Panc1 (cell line): ENCODE data around the gene TMTC2.
"Not testable (repeated sequence)": the region's sequence is repeated elsewhere in the genome, so short reads cannot be mapped to it uniquely, and the experiment has no call there.

ENCODE experiments used
- POLR2AphosphoS5 ChIP-seq: IDR thresholded peaks from 2 replicates; pipeline ENCODE4 v1.6.1; 2012; ENCODE audit warnings: mild to moderate bottlenecking, low read depth, low read length, moderate library complexity
- SIN3A ChIP-seq: IDR thresholded peaks from 2 replicates; pipeline ENCODE4 v1.6.1; 2012; ENCODE audit warnings: low read depth, mild to moderate bottlenecking, low read length, moderate library complexity, borderline replicate concordance; ENCODE audit not compliant: insufficient read depth
- TF ChIP-seq, protein P1 (sequence below): fragments of 450-650 bp; IDR thresholded peaks from 2 replicates; pipeline ENCODE4 v1.5.1; 2017; ENCODE audit warnings: mild to moderate bottlenecking
- TF ChIP-seq, protein P2 (sequence below), 2 experiments: IDR thresholded peaks; 2 replicates each; pipeline ENCODE4 v1.6.1; 2011 to 2012; ENCODE audit warnings: low read depth in 2 of 2, control low read depth in 1 of 2, low read length in 1 of 2, mild to moderate bottlenecking in 1 of 2, moderate library complexity in 1 of 2; ENCODE audit not compliant: insufficient read depth in 1 of 2

DNA sequence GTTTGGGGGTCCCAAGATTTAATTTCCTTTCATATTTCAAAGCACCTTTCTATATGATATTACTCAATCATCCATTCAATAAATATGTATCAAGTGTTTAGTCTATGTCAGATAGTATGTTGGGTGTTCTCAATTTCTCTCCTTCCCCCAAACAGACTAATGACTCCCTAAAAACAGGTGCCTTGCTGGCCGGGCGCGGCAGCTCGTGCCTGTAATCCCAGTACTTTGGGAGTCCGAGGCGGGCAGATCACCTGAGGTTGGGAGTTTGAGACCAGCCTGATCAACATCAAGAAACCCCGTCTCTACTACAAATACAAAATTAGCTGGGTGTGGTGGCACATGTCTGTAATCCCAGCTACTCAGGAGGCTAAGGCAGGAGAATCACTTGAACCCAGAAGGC is 78.5 kb downstream of the TMTC2 start:
- TF ChIP-seq, protein P1, sequence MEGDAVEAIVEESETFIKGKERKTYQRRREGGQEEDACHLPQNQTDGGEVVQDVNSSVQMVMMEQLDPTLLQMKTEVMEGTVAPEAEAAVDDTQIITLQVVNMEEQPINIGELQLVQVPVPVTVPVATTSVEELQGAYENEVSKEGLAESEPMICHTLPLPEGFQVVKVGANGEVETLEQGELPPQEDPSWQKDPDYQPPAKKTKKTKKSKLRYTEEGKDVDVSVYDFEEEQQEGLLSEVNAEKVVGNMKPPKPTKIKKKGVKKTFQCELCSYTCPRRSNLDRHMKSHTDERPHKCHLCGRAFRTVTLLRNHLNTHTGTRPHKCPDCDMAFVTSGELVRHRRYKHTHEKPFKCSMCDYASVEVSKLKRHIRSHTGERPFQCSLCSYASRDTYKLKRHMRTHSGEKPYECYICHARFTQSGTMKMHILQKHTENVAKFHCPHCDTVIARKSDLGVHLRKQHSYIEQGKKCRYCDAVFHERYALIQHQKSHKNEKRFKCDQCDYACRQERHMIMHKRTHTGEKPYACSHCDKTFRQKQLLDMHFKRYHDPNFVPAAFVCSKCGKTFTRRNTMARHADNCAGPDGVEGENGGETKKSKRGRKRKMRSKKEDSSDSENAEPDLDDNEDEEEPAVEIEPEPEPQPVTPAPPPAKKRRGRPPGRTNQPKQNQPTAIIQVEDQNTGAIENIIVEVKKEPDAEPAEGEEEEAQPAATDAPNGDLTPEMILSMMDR, result not testable (repeated sequence)
- TF ChIP-seq POLR2AphosphoS5, SIN3A: not testable (repeated sequence)
- TF ChIP-seq, protein P2, sequence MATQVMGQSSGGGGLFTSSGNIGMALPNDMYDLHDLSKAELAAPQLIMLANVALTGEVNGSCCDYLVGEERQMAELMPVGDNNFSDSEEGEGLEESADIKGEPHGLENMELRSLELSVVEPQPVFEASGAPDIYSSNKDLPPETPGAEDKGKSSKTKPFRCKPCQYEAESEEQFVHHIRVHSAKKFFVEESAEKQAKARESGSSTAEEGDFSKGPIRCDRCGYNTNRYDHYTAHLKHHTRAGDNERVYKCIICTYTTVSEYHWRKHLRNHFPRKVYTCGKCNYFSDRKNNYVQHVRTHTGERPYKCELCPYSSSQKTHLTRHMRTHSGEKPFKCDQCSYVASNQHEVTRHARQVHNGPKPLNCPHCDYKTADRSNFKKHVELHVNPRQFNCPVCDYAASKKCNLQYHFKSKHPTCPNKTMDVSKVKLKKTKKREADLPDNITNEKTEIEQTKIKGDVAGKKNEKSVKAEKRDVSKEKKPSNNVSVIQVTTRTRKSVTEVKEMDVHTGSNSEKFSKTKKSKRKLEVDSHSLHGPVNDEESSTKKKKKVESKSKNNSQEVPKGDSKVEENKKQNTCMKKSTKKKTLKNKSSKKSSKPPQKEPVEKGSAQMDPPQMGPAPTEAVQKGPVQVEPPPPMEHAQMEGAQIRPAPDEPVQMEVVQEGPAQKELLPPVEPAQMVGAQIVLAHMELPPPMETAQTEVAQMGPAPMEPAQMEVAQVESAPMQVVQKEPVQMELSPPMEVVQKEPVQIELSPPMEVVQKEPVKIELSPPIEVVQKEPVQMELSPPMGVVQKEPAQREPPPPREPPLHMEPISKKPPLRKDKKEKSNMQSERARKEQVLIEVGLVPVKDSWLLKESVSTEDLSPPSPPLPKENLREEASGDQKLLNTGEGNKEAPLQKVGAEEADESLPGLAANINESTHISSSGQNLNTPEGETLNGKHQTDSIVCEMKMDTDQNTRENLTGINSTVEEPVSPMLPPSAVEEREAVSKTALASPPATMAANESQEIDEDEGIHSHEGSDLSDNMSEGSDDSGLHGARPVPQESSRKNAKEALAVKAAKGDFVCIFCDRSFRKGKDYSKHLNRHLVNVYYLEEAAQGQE (IDR thresholded peaks at IDR 0.05; ENCODE audit: insufficient read depth in 1 of 2, low read depth in 2 of 2, low read length in 1 of 2), result not testable (repeated sequence)
